ENCODE measurements around the gene PLCB1.

DNA sequence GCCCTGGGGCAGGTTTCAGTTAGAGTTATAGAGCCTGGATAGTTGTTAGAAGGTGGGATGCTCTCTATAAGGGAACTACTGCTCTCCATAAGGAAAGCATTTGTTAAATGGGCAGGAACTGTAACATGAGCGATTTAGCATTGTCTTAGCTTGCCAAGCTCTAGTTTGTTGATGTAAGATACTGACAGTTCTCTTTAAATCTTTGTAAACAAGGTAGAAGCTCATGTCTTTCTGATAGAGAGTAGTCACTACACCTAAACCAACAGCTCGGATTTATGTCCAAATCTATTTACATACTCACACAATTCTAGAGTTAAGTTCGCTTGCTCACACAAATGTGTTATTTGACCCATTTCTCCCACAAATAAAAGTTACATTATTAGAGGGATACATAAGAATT, 87.3 kb downstream of the PLCB1 start:
- TF ChIP-seq CTCF (IDR thresholded peaks at IDR 0.05), result no peak
- TF ChIP-seq POLR2A (IDR thresholded peaks at IDR 0.05), result no peak

Measured in Peyer's patch (tissue), 4 donors.